ENCODE measurements around the gene KIF21A.

The KIF21A gene

GRCh38 chr12:39392154-39392925 is 50.6 kb downstream of the KIF21A start:
- no peak for DNase-seq (ENCODE audit: extremely low read depth in 1 of 2, low read depth in 1 of 2)

GRCh38 chr12:39390752-39391151 is 52.2 kb downstream of the KIF21A start:
- no peak for DNase-seq (ENCODE audit: extremely low read depth in 1 of 2, low read depth in 1 of 2)

- no peak for DNase-seq (ENCODE audit: extremely low read depth in 1 of 2, low read depth in 1 of 2)
Observed at GRCh38 chr12:39389399-39390150, 53.3 kb downstream of the KIF21A start.

- no peak for DNase-seq (ENCODE audit: extremely low read depth in 1 of 2, low read depth in 1 of 2)
Observed at GRCh38 chr12:39386335-39386734, 56.6 kb downstream of the KIF21A start.

GRCh38 chr12:39383114-39383513 is 59.8 kb downstream of the KIF21A start:
- DNase-seq (ENCODE audit: extremely low read depth in 1 of 2, low read depth in 1 of 2) = no peak

GRCh38 chr12:39380090-39380489 is 62.8 kb downstream of the KIF21A start:
- DNase-seq (ENCODE audit: extremely low read depth in 1 of 2, low read depth in 1 of 2) = no peak

- no peak for DNase-seq (ENCODE audit: extremely low read depth in 1 of 2, low read depth in 1 of 2)
Observed at GRCh38 chr12:39378341-39378740, 64.6 kb downstream of the KIF21A start.

GRCh38 chr12:39375206-39375808 is 67.6 kb downstream of the KIF21A start:
- no peak for DNase-seq (ENCODE audit: extremely low read depth in 1 of 2, low read depth in 1 of 2)

- no peak for DNase-seq (ENCODE audit: extremely low read depth in 1 of 2, low read depth in 1 of 2)
Observed at GRCh38 chr12:39372929-39373328, 70.0 kb downstream of the KIF21A start.

GRCh38 chr12:39372204-39372925 is 70.6 kb downstream of the KIF21A start:
- DNase-seq (ENCODE audit: extremely low read depth in 1 of 2, low read depth in 1 of 2) = no peak

GRCh38 chr12:39369756-39370155 is 73.2 kb downstream of the KIF21A start:
- no peak for DNase-seq (ENCODE audit: extremely low read depth in 1 of 2, low read depth in 1 of 2)

GRCh38 chr12:39368891-39369290 is 74.0 kb downstream of the KIF21A start:
- no peak for DNase-seq (ENCODE audit: extremely low read depth in 1 of 2, low read depth in 1 of 2)

- DNase-seq (ENCODE audit: extremely low read depth in 1 of 2, low read depth in 1 of 2) = no peak
Observed at GRCh38 chr12:39368096-39368495, 74.8 kb downstream of the KIF21A start.

- DNase-seq (ENCODE audit: extremely low read depth in 1 of 2, low read depth in 1 of 2) = no peak
Observed at GRCh38 chr12:39367494-39367893, 75.4 kb downstream of the KIF21A start.

GRCh38 chr12:39365364-39366001 is 77.4 kb downstream of the KIF21A start:
- no peak for DNase-seq (ENCODE audit: extremely low read depth in 1 of 2, low read depth in 1 of 2)

GRCh38 chr12:39364196-39364595 is 78.7 kb downstream of the KIF21A start:
- no peak for DNase-seq (ENCODE audit: extremely low read depth in 1 of 2, low read depth in 1 of 2)

GRCh38 chr12:39359645-39360044 is 83.3 kb downstream of the KIF21A start:
- DNase-seq (ENCODE audit: extremely low read depth in 1 of 2, low read depth in 1 of 2) = no peak

- no peak for DNase-seq (ENCODE audit: extremely low read depth in 1 of 2, low read depth in 1 of 2)
Observed at GRCh38 chr12:39357041-39357440, 85.9 kb downstream of the KIF21A start.

- no peak for DNase-seq (ENCODE audit: extremely low read depth in 1 of 2, low read depth in 1 of 2)
Observed at GRCh38 chr12:39355841-39356240, 87.1 kb downstream of the KIF21A start.

- DNase-seq (ENCODE audit: extremely low read depth in 1 of 2, low read depth in 1 of 2) = no peak
Observed at GRCh38 chr12:39354955-39355354, 88.0 kb downstream of the KIF21A start.
